ENCODE measurements around the gene ARMH3.

DNA sequence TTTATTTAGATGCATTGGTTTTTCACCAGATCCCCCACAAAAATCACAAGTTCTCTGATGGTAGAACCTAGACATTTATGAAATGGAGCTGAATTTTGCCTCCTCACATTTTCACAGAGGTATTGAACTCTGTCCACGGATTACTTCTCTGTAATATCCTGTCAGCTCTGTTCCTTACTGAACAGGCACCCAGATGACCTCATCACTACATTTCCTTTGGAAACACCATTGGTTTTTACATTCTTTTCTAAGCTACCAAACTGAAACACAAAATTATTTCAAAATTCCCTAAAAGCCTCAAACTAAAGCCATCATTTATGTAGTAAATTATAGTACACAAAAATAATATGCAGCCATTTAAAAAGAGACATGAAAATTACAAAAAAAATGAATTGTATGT is 114.1 kb downstream of the ARMH3 start:
- TF ChIP-seq, protein P1, sequence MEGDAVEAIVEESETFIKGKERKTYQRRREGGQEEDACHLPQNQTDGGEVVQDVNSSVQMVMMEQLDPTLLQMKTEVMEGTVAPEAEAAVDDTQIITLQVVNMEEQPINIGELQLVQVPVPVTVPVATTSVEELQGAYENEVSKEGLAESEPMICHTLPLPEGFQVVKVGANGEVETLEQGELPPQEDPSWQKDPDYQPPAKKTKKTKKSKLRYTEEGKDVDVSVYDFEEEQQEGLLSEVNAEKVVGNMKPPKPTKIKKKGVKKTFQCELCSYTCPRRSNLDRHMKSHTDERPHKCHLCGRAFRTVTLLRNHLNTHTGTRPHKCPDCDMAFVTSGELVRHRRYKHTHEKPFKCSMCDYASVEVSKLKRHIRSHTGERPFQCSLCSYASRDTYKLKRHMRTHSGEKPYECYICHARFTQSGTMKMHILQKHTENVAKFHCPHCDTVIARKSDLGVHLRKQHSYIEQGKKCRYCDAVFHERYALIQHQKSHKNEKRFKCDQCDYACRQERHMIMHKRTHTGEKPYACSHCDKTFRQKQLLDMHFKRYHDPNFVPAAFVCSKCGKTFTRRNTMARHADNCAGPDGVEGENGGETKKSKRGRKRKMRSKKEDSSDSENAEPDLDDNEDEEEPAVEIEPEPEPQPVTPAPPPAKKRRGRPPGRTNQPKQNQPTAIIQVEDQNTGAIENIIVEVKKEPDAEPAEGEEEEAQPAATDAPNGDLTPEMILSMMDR (conservative IDR thresholded peaks at IDR 0.05; ENCODE audit: low read length), result no peak
- TF ChIP-seq EZH2phosphoT487 (IDR thresholded peaks at IDR 0.05; ENCODE audit: borderline replicate concordance, low read depth, low read length), result no peak
